GM23248 (cell line): ENCODE data around the gene CORIN.

ENCODE experiments used
- EZH2 ChIP-seq: fragments of 200-600 bp; sonication (generic); IDR thresholded peaks from 2 replicates; pipeline ENCODE4 v1.6.1; 2018; ENCODE audit warnings: antibody characterized with exemption, mild to moderate bottlenecking; ENCODE audit not compliant: insufficient read depth, poor library complexity, severe bottlenecking
- EZH2phosphoT487 ChIP-seq: fragments of 200-600 bp; sonication (generic); IDR thresholded peaks from 2 replicates; pipeline ENCODE4 v1.6.1; 2018; ENCODE audit warnings: antibody characterized with exemption, moderate library complexity, mild to moderate bottlenecking, low read depth; ENCODE audit not compliant: insufficient read depth

DNA sequence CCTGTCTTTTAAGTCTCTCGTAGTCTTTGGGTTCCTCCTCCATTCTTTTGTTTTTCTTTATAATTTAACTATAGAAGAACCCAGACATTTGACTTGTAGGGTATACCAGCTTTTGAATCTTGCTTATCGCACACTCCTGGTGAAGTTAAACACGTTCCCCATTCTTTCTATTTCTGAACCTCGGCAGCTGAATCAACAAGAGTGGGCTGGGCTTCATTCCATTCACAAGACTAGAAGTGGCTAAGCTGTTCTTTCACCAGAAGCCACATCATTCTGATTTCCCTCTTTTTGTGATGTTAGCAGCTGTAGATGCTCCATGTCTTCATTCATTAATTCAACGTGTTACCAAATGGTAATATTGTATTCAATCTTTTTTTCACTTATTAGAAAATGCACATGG, 167.9 kb downstream of the CORIN start:
- no peak for TF ChIP-seq EZH2
- no peak for TF ChIP-seq EZH2phosphoT487
